ENCODE data around the gene NBEA. TPM values are rescaled to one million over a fixed set of nuclear protein-coding genes. Genes with fewer than 3 reads are reported as not detected.

Gene NBEA
- total RNA-seq, 1 experiment from 2014 or later = 0.54 TPM

GRCh38 chr13:35498231-35498630, 556.2 kb downstream of the NBEA start:
- intact Hi-C loops (cut with micrococcal nuclease; ENCODE audit: unreplicated experiment) = no loop called here
- no peak overlapping the region for H3K27ac Mint-ChIP-seq (ENCODE audit: unreplicated experiment)
- TF ChIP-seq, protein P1, sequence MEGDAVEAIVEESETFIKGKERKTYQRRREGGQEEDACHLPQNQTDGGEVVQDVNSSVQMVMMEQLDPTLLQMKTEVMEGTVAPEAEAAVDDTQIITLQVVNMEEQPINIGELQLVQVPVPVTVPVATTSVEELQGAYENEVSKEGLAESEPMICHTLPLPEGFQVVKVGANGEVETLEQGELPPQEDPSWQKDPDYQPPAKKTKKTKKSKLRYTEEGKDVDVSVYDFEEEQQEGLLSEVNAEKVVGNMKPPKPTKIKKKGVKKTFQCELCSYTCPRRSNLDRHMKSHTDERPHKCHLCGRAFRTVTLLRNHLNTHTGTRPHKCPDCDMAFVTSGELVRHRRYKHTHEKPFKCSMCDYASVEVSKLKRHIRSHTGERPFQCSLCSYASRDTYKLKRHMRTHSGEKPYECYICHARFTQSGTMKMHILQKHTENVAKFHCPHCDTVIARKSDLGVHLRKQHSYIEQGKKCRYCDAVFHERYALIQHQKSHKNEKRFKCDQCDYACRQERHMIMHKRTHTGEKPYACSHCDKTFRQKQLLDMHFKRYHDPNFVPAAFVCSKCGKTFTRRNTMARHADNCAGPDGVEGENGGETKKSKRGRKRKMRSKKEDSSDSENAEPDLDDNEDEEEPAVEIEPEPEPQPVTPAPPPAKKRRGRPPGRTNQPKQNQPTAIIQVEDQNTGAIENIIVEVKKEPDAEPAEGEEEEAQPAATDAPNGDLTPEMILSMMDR (IDR thresholded peaks at IDR 0.05; ENCODE audit: insufficient read depth in 1 of 2, low read depth in 1 of 2, low read length in 1 of 2, severe bottlenecking in 1 of 2, unreplicated experiment in 1 of 2) = no peak
- no peak overlapping the region for H3K4me3 ChIP-seq (ENCODE audit: low read depth, low read length)
- ChIA-PET POLR2A (no interaction called here), CTCF (no interaction called here)
- no peaks in the 10 kb centered on the region for H3K36me3 ChIP-seq (ENCODE audit: control insufficient read depth, insufficient read depth, low read length)
- H3K9me3 Mint-ChIP-seq (ENCODE audit: unreplicated experiment) = no peaks in the 10 kb centered on the region
- peaks cover 3% of the 10 kb centered on the region for H3K27me3 Mint-ChIP-seq (ENCODE audit: insufficient read depth, unreplicated experiment)
- H3K4me1 Mint-ChIP-seq (ENCODE audit: low read depth, unreplicated experiment) = no peaks in the 10 kb centered on the region
- BruUV-seq (replicated peaks) = no TSS peak
- H3K4me1 ChIP-seq = no peaks in the 10 kb centered on the region
- no peaks in the 10 kb centered on the region for H3K36me3 Mint-ChIP-seq (ENCODE audit: insufficient read depth, unreplicated experiment)
- DNase-seq = no peak
- no peak overlapping the region for H3K4me3 Mint-ChIP-seq (ENCODE audit: unreplicated experiment)
- no peaks in the 10 kb centered on the region for H3K27me3 ChIP-seq (replicated peaks; ENCODE audit: control insufficient read depth, insufficient read depth, low read length)
- H3K9me3 ChIP-seq = no peaks in the 10 kb centered on the region

- TF ChIP-seq, protein P1 (IDR thresholded peaks at IDR 0.05; ENCODE audit: insufficient read depth in 1 of 2, low read depth in 1 of 2, low read length in 1 of 2, severe bottlenecking in 1 of 2, unreplicated experiment in 1 of 2) = no peak
- Mint-ChIP-seq H3K27me3 (ENCODE audit: insufficient read depth, unreplicated experiment) (peaks cover 3% of the 10 kb centered on the region), H3K36me3 (ENCODE audit: insufficient read depth, unreplicated experiment) (no peaks in the 10 kb centered on the region), H3K4me3 (ENCODE audit: unreplicated experiment) (no peak overlapping the region), H3K4me1 (ENCODE audit: low read depth, unreplicated experiment) (no peaks in the 10 kb centered on the region), H3K27ac (ENCODE audit: unreplicated experiment) (no peak overlapping the region), H3K9me3 (ENCODE audit: unreplicated experiment) (no peaks in the 10 kb centered on the region)
- DNase-seq = no peak
- POLR2A ChIA-PET = no interaction called here
- Histone ChIP-seq H3K36me3 (ENCODE audit: control insufficient read depth, insufficient read depth, low read length) (no peaks in the 10 kb centered on the region), H3K9me3 (no peaks in the 10 kb centered on the region), H3K4me1 (no peaks in the 10 kb centered on the region), H3K4me3 (ENCODE audit: low read depth, low read length) (no peak overlapping the region), H3K27me3 (replicated peaks; ENCODE audit: control insufficient read depth, insufficient read depth, low read length) (no peaks in the 10 kb centered on the region)
- intact Hi-C loops (cut with micrococcal nuclease; ENCODE audit: unreplicated experiment) = no loop called here
- BruUV-seq (replicated peaks) = no TSS peak
- CTCF ChIA-PET = no interaction called here
These were observed 557.2 kb downstream of the NBEA start for GRCh38 chr13:35499196-35499662.

DNA sequence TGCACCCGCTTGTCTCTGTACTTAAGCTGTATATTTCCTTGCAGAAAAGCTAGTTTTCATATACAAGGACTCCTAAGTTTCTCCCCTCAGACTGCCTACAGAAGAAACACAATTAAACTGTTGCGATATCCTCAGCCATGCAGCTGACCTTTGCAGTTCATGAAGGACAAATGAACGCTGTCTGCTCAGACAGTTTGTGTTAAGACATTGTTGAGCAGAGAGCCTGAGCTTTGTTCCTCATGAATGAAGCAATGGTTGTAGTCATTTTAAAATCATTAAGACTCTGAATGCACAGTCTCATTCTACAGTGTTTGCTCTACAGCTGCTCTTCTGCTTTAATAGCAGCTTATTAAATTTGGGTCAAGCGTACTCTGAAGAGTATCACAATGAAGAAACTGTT, 557.6 kb downstream of the NBEA start:
- TF ChIP-seq, protein P1 (IDR thresholded peaks at IDR 0.05; ENCODE audit: insufficient read depth in 1 of 2, low read depth in 1 of 2, low read length in 1 of 2, severe bottlenecking in 1 of 2, unreplicated experiment in 1 of 2) = no peak
- POLR2A ChIA-PET = no interaction called here
- no TSS peak for BruUV-seq (replicated peaks)
- no peaks in the 10 kb centered on the region for H3K4me1 Mint-ChIP-seq (ENCODE audit: low read depth, unreplicated experiment)
- no peak overlapping the region for H3K4me3 Mint-ChIP-seq (ENCODE audit: unreplicated experiment)
- no peaks in the 10 kb centered on the region for H3K27me3 ChIP-seq (replicated peaks; ENCODE audit: control insufficient read depth, insufficient read depth, low read length)
- CTCF ChIA-PET = no interaction called here
- no peaks in the 10 kb centered on the region for H3K36me3 Mint-ChIP-seq (ENCODE audit: insufficient read depth, unreplicated experiment)
- H3K27me3 Mint-ChIP-seq (ENCODE audit: insufficient read depth, unreplicated experiment) = peaks cover 3% of the 10 kb centered on the region
- no peak overlapping the region for H3K4me3 ChIP-seq (ENCODE audit: low read depth, low read length)
- H3K9me3 ChIP-seq = no peaks in the 10 kb centered on the region
- H3K36me3 ChIP-seq (ENCODE audit: control insufficient read depth, insufficient read depth, low read length) = no peaks in the 10 kb centered on the region
- H3K4me1 ChIP-seq = no peaks in the 10 kb centered on the region
- intact Hi-C loops (cut with micrococcal nuclease; ENCODE audit: unreplicated experiment) = no loop called here
- no peak for DNase-seq
- H3K27ac Mint-ChIP-seq (ENCODE audit: unreplicated experiment) = no peak overlapping the region
- no peaks in the 10 kb centered on the region for H3K9me3 Mint-ChIP-seq (ENCODE audit: unreplicated experiment)
